ENCODE measurements around the gene GMDS. TPM values are rescaled to one million over a fixed set of nuclear protein-coding genes. Genes with fewer than 3 reads are reported as not detected.
"Not testable (repeated sequence)": the region's sequence is repeated elsewhere in the genome, so short reads cannot be mapped to it uniquely, and the experiment has no call there.

The GMDS gene
- total and polyA plus RNA-seq, 5 experiments from 2014 or later = 11.4 to 25.0 (median 22.3) TPM

GRCh38 chr6:1672379-1672778 is 573.0 kb downstream of the GMDS start:
- no peaks in the 10 kb centered on the region for H3K27me3 Mint-ChIP-seq
- ATAC-seq (no peak), DNase-seq (no peak)
- no peaks in the 10 kb centered on the region for H3K9me3 Mint-ChIP-seq
- peaks cover 0 to 6% (median 0%) of the 10 kb centered on the region in 3 donors for H3K36me3 Mint-ChIP-seq
- no peak overlapping the region for H3K4me3 Mint-ChIP-seq
- no peak overlapping the region for H3K27ac Mint-ChIP-seq
- peaks cover 0 to 2% (median under 1%) of the 10 kb centered on the region in 4 donors for H3K4me1 Mint-ChIP-seq
- POLR2A ChIA-PET = no interaction called here

- H3K36me3 Mint-ChIP-seq = peaks cover 0 to 6% (median 0%) of the 10 kb centered on the region in 3 donors
- peak overlapping the region in 1 of 10 donors; percentile 20 for H3K27ac Mint-ChIP-seq
Measured at GRCh38 chr6:1670711-1671462, 574.5 kb downstream of the GMDS start.

GRCh38 chr6:1669996-1670395 is 575.4 kb downstream of the GMDS start:
- H3K4me3 Mint-ChIP-seq = no peak overlapping the region
- peaks cover 0 to 4% (median 0%) of the 10 kb centered on the region in 3 donors for H3K36me3 Mint-ChIP-seq
- DNase-seq = no peak
- H3K27ac Mint-ChIP-seq = peak overlapping the region in 1 of 10 donors; percentile 11
- no peak for ATAC-seq
- POLR2A ChIA-PET = interaction anchor here (0.7 kb wide), 1 partner anchor 8 kb away, joined by 3 read pairs; no protein-coding TSS in a partner anchor
- H3K9me3 Mint-ChIP-seq = no peaks in the 10 kb centered on the region
- H3K4me1 Mint-ChIP-seq = peaks cover 0 to 11% (median 0%) of the 10 kb centered on the region in 4 donors
- H3K27me3 Mint-ChIP-seq = no peaks in the 10 kb centered on the region

More at GRCh38 chr6:1670711-1671462, 574.5 kb downstream of the GMDS start:
- Mint-ChIP-seq H3K4me3 (no peak overlapping the region), H3K27me3 (no peaks in the 10 kb centered on the region), H3K9me3 (no peaks in the 10 kb centered on the region), H3K4me1 (peaks cover 0 to 3% (median under 1%) of the 10 kb centered on the region in 4 donors)
- ATAC-seq = no peak
- POLR2A ChIA-PET = interaction anchor here (0.7 kb wide), 1 partner anchor 9 kb away, joined by 3 read pairs; no protein-coding TSS in a partner anchor
- peak in 1 of 10 donors; percentile 1 for DNase-seq

GRCh38 chr6:1668456-1668855 is 576.9 kb downstream of the GMDS start:
- H3K4me3 Mint-ChIP-seq, POLR2A ChIA-PET, H3K36me3 Mint-ChIP-seq, ATAC-seq, H3K27ac Mint-ChIP-seq, H3K27me3 Mint-ChIP-seq, DNase-seq, H3K9me3 Mint-ChIP-seq: not testable (repeated sequence)
- peaks cover 0 to 13% (median under 1%) of the 10 kb centered on the region in 4 donors for H3K4me1 Mint-ChIP-seq

- no peaks in the 10 kb centered on the region for H3K27me3 Mint-ChIP-seq
- H3K4me3 Mint-ChIP-seq = no peak overlapping the region
- H3K4me1 Mint-ChIP-seq = peaks cover 0 to 13% (median under 1%) of the 10 kb centered on the region in 4 donors
- POLR2A ChIA-PET = no interaction called here
- H3K9me3 Mint-ChIP-seq = no peaks in the 10 kb centered on the region
- H3K36me3 Mint-ChIP-seq = no peaks in the 10 kb centered on the region
- ATAC-seq (no peak), DNase-seq (no peak)
- no peak overlapping the region for H3K27ac Mint-ChIP-seq
Measured at GRCh38 chr6:1667805-1668175, 577.6 kb downstream of the GMDS start.

- Mint-ChIP-seq H3K27ac (no peak overlapping the region), H3K9me3 (no peaks in the 10 kb centered on the region), H3K4me1 (peaks cover 0 to 13% (median under 1%) of the 10 kb centered on the region in 4 donors), H3K4me3 (no peak overlapping the region), H3K36me3 (peaks cover 0 to 2% (median 0%) of the 10 kb centered on the region in 3 donors), H3K27me3 (no peaks in the 10 kb centered on the region)
- POLR2A ChIA-PET = no interaction called here
- ATAC-seq (no peak), DNase-seq (no peak)
Measured at GRCh38 chr6:1667012-1667804, 578.2 kb downstream of the GMDS start.

DNA sequence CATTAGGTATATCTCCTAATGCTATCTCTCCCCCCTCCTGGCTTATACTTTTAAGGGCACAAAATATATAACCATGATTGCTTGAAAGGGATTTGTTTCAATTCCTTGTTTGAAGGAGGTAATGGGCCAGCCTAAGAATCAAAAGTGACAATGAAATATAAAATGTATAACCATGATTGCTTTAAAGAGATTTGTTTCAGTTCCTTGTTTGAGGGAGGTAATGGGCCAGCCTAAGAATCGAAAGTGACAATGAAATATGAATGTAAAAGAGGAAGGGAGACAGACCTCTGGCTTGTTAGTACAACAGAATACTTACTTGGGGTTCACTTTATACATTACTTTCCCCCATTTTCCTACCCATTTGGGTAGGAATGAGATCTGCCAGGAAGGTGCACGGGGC is 580.2 kb downstream of the GMDS start:
- Mint-ChIP-seq H3K9me3 (no peaks in the 10 kb centered on the region), H3K4me3 (no peak overlapping the region), H3K27ac (no peak overlapping the region), H3K36me3 (peaks cover 0 to 3% (median 3%) of the 10 kb centered on the region in 3 donors), H3K4me1 (peaks cover 0 to 11% (median 3%) of the 10 kb centered on the region in 4 donors), H3K27me3 (no peaks in the 10 kb centered on the region)
- DNase-seq (no peak), ATAC-seq (no peak)
- POLR2A ChIA-PET = no interaction called here

- ATAC-seq = no peak
- H3K9me3 Mint-ChIP-seq = no peaks in the 10 kb centered on the region
- peaks cover 0 to 4% (median 3%) of the 10 kb centered on the region in 3 donors for H3K36me3 Mint-ChIP-seq
- no peak overlapping the region for H3K27ac Mint-ChIP-seq
- H3K4me3 Mint-ChIP-seq = no peak overlapping the region
- no peak for DNase-seq
- peaks cover 0 to 11% (median 4%) of the 10 kb centered on the region in 4 donors for H3K4me1 Mint-ChIP-seq
- no peaks in the 10 kb centered on the region for H3K27me3 Mint-ChIP-seq
- POLR2A ChIA-PET = no interaction called here
Measured at GRCh38 chr6:1664329-1664728, 581.1 kb downstream of the GMDS start.

DNA sequence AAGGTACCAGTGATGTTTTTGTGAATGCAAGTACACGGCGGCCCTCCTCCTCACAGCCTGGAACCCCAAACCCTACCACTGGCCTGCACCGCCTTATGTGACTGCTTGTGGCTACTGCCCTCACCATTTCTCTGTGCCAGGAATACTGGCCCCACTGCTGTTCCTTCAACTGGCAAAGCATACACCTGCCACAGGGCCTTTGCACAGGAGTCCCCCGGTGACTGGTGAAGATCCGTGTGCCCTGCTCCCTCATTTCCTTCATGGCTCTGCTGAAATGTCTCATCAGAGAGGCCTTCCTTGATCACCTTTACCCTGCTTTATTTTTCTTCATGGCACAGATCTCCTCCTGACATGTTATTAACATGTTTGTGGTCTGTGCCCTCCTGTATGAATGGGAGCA is 581.9 kb downstream of the GMDS start:
- H3K36me3 Mint-ChIP-seq = peaks cover 0 to 4% (median 3%) of the 10 kb centered on the region in 3 donors
- ATAC-seq = no peak
- H3K4me1 Mint-ChIP-seq = peaks cover 0 to 11% (median 4%) of the 10 kb centered on the region in 4 donors
- peak overlapping the region in 1 of 10 donors; percentile 61 for H3K27ac Mint-ChIP-seq
- no peaks in the 10 kb centered on the region for H3K27me3 Mint-ChIP-seq
- POLR2A ChIA-PET = no interaction called here
- no peak for DNase-seq
- no peak overlapping the region for H3K4me3 Mint-ChIP-seq
- no peaks in the 10 kb centered on the region for H3K9me3 Mint-ChIP-seq

DNA sequence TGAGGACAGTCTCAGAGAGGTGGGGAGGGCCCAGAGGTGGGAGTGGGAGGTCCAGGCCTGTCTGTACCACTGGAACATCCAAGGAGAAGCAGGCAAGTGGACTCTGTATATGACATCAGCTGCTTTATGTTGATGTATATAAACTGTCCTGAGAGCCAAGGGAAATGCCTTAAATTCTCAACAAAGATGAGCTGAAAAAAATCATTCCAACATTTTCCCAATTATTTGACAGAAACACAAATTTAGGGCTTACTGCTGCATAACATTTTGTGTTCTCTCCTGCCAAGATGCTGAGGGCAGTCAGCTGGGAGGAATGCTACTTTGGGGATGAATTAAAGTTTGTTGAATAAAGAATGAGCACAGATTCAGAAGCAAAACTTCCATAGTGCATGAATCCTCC is 582.9 kb downstream of the GMDS start:
- POLR2A ChIA-PET = no interaction called here
- Mint-ChIP-seq H3K4me1 (peaks cover 0 to 11% (median 4%) of the 10 kb centered on the region in 4 donors), H3K36me3 (peaks cover 0 to 10% (median 4%) of the 10 kb centered on the region in 3 donors), H3K27me3 (no peaks in the 10 kb centered on the region), H3K4me3 (no peak overlapping the region), H3K27ac (no peak overlapping the region), H3K9me3 (no peaks in the 10 kb centered on the region)
- ATAC-seq (no peak), DNase-seq (no peak)

- POLR2A ChIA-PET = no interaction called here
- Mint-ChIP-seq H3K9me3 (no peaks in the 10 kb centered on the region), H3K27ac (no peak overlapping the region), H3K4me1 (peaks cover 0 to 6% (median 2%) of the 10 kb centered on the region in 4 donors), H3K36me3 (peaks cover 0 to 10% (median 4%) of the 10 kb centered on the region in 3 donors), H3K4me3 (no peak overlapping the region), H3K27me3 (no peaks in the 10 kb centered on the region)
- no peak for DNase-seq
- ATAC-seq = no peak
Measured at GRCh38 chr6:1659816-1660215, 585.6 kb downstream of the GMDS start.

- Mint-ChIP-seq H3K4me1 (peaks cover 0 to 6% (median under 1%) of the 10 kb centered on the region in 4 donors), H3K4me3 (no peak overlapping the region), H3K27ac (peak overlapping the region in 1 of 10 donors; percentile 17), H3K36me3 (peaks cover 0 to 10% (median 4%) of the 10 kb centered on the region in 3 donors), H3K9me3 (no peaks in the 10 kb centered on the region), H3K27me3 (no peaks in the 10 kb centered on the region)
- ATAC-seq (no peak), DNase-seq (no peak)
- POLR2A ChIA-PET = no interaction called here
Measured at GRCh38 chr6:1658212-1659005, 587.0 kb downstream of the GMDS start.

Data from naive thymus-derived CD8-positive, alpha-beta T cell (primary cell).